H9 (cell line): ENCODE data around the gene THTPA. TPM values are rescaled to one million over a fixed set of nuclear protein-coding genes. Genes with fewer than 3 reads are reported as not detected.

ENCODE experiments used
- DNase-seq: peaks from one replicate; pipeline ENCODE4 v3.0.0-alpha.2; 2017
- H2AFZ ChIP-seq: one replicate; pipeline ENCODE4 v1.6.1; 2013; ENCODE audit warnings: mild to moderate bottlenecking, low read length, control low read depth, moderate library complexity
- H2AK5ac ChIP-seq: 2 replicates; pipeline ENCODE4 v1.6.1; 2013; ENCODE audit warnings: low read length, control low read depth, mixed read lengths; ENCODE audit not compliant: insufficient read length
- H2BK120ac ChIP-seq: one replicate; pipeline ENCODE4 v1.6.1; 2013; ENCODE audit warnings: low read depth, mild to moderate bottlenecking, low read length, control low read depth, inconsistent platforms; ENCODE audit not compliant: poor library complexity, severe bottlenecking
- H2BK12ac ChIP-seq: 2 replicates; pipeline ENCODE4 v1.6.1; 2013; ENCODE audit warnings: low read length, control low read depth, mixed read lengths, low read depth; ENCODE audit not compliant: insufficient read length
- H2BK15ac ChIP-seq: 2 replicates; pipeline ENCODE4 v1.6.1; 2013; ENCODE audit warnings: low read depth, low read length, control low read depth
- H2BK20ac ChIP-seq: one replicate; pipeline ENCODE4 v1.6.1; 2013; ENCODE audit warnings: low read depth, mild to moderate bottlenecking, low read length, control low read depth, inconsistent platforms; ENCODE audit not compliant: poor library complexity, severe bottlenecking
- H2BK5ac ChIP-seq: 2 replicates; pipeline ENCODE4 v1.6.1; 2013; ENCODE audit warnings: low read length, control low read depth, mixed read lengths; ENCODE audit not compliant: insufficient read length
- H3K14ac ChIP-seq: 2 replicates; pipeline ENCODE4 v1.6.1; 2013; ENCODE audit warnings: low read length, control low read depth; ENCODE audit not compliant: insufficient read depth
- H3K18ac ChIP-seq: 2 replicates; pipeline ENCODE4 v1.6.1; 2013; ENCODE audit warnings: low read depth, mild to moderate bottlenecking, mixed read lengths, low read length, control low read depth; ENCODE audit not compliant: insufficient read length
- H3K23ac ChIP-seq: 2 replicates; pipeline ENCODE4 v1.6.1; 2013; ENCODE audit warnings: low read length, control low read depth, mixed read lengths, low read depth; ENCODE audit not compliant: insufficient read length
- H3K23me2 ChIP-seq: 2 replicates; pipeline ENCODE4 v1.6.1; 2013; ENCODE audit warnings: low read depth, mild to moderate bottlenecking, mixed read lengths, low read length, control low read depth; ENCODE audit not compliant: insufficient read length, poor library complexity, severe bottlenecking
- H3K27ac ChIP-seq: 2 replicates; pipeline ENCODE4 v1.5.1; 2013; ENCODE audit warnings: low read length, control low read depth, mixed read lengths, low read depth; ENCODE audit not compliant: insufficient read length
- H3K27me3 ChIP-seq: 2 replicates; pipeline ENCODE4 v1.6.1; 2013; ENCODE audit warnings: low read length, control low read depth, inconsistent platforms; ENCODE audit not compliant: insufficient read depth
- H3K4ac ChIP-seq: 2 replicates; pipeline ENCODE4 v1.6.1; 2013; ENCODE audit warnings: low read depth, mild to moderate bottlenecking, control low read depth, inconsistent platforms, low read length, moderate library complexity
- H3K4me1 ChIP-seq: 2 replicates; pipeline ENCODE4 v1.6.1; 2013; ENCODE audit warnings: low read length, control low read depth, inconsistent platforms; ENCODE audit not compliant: insufficient read depth
- H3K4me2 ChIP-seq: 2 replicates; pipeline ENCODE4 v1.6.1; 2013; ENCODE audit warnings: low read length, control low read depth, mixed read lengths; ENCODE audit not compliant: insufficient read length, insufficient read depth
- H3K56ac ChIP-seq: 2 replicates; pipeline ENCODE4 v1.6.1; 2013; ENCODE audit warnings: low read depth, mild to moderate bottlenecking, mixed read lengths, low read length, control low read depth; ENCODE audit not compliant: insufficient read length
- H3K79me1 ChIP-seq: 2 replicates; pipeline ENCODE4 v1.6.1; 2013; ENCODE audit warnings: low read depth, mild to moderate bottlenecking, moderate library complexity, low read length, control low read depth, inconsistent platforms; ENCODE audit not compliant: insufficient read depth, poor library complexity, severe bottlenecking
- H3K79me2 ChIP-seq: 2 replicates; pipeline ENCODE4 v1.6.1; 2013; ENCODE audit warnings: low read length, control low read depth, inconsistent platforms; ENCODE audit not compliant: insufficient read depth
- H3K9ac ChIP-seq: 2 replicates; pipeline ENCODE4 v1.6.1; 2013; ENCODE audit warnings: low read length, control low read depth, mixed read lengths; ENCODE audit not compliant: insufficient read length; ENCODE audit errors: extremely low read depth
- H3K9me3 ChIP-seq: one replicate; pipeline ENCODE4 v1.6.1; 2013; ENCODE audit warnings: low read depth, low read length, inconsistent platforms; ENCODE audit not compliant: control insufficient read depth
- H3T11ph ChIP-seq: one replicate; pipeline ENCODE4 v1.6.1; 2013; ENCODE audit warnings: mild to moderate bottlenecking, low read length, control low read depth, inconsistent platforms
- H4K20me1 ChIP-seq: one replicate; pipeline ENCODE4 v1.6.1; 2013; ENCODE audit not compliant: control insufficient read depth, insufficient read length, insufficient read depth
- H4K5ac ChIP-seq: 2 replicates; pipeline ENCODE4 v1.6.1; 2013; ENCODE audit warnings: low read depth, mild to moderate bottlenecking, mixed read lengths, low read length, control low read depth; ENCODE audit not compliant: insufficient read length
- H4K8ac ChIP-seq: replicated peaks from 2 replicates; pipeline ENCODE4 v1.6.1; 2013; ENCODE audit warnings: low read length, control low read depth, mixed read lengths, low read depth; ENCODE audit not compliant: insufficient read length
- H4K91ac ChIP-seq: 2 replicates; pipeline ENCODE4 v1.6.1; 2013; ENCODE audit warnings: low read depth, mild to moderate bottlenecking, moderate library complexity, mixed read lengths, low read length, control low read depth; ENCODE audit not compliant: insufficient read length
- H3K27ac Mint-ChIP-seq, 3 experiments: 2 replicates in 2 of 3; 3 replicates in 1 of 3; pipeline ENCODE4 v1.8.0; 2020 to 2021; ENCODE audit warnings: mixed read lengths in 3 of 3, mild to moderate bottlenecking in 1 of 3, moderate library complexity in 1 of 3
- H3K27me3 Mint-ChIP-seq: 2 replicates; pipeline ENCODE4 v1.8.0; 2021; ENCODE audit warnings: low read depth, mild to moderate bottlenecking, moderate library complexity, mixed read lengths
- H3K36me3 Mint-ChIP-seq, 3 experiments: 2 replicates in 2 of 3; 3 replicates in 1 of 3; pipeline ENCODE4 v1.8.0; 2020 to 2021; ENCODE audit warnings: low read depth in 3 of 3, mixed read lengths in 3 of 3; ENCODE audit not compliant: insufficient read depth in 1 of 3
- H3K4me1 Mint-ChIP-seq, 2 experiments: 2 replicates each; pipeline ENCODE4 v1.8.0; 2020; ENCODE audit warnings: mixed read lengths in 2 of 2
- H3K4me3 Mint-ChIP-seq, 2 experiments: 2 replicates in 1 of 2; 3 replicates in 1 of 2; pipeline ENCODE4 v1.8.0; 2020 to 2021; ENCODE audit warnings: mild to moderate bottlenecking in 2 of 2, mixed read lengths in 2 of 2, moderate library complexity in 1 of 2
- H3K9me3 Mint-ChIP-seq, 2 experiments: 2 replicates in 1 of 2; 3 replicates in 1 of 2; pipeline ENCODE4 v1.8.0; 2020; ENCODE audit warnings: mild to moderate bottlenecking in 2 of 2, mixed read lengths in 2 of 2, moderate library complexity in 1 of 2
- WGBS: extraction: QIAGEN DNeasy Blood & Tissue Kit; methylation state at CpG from one replicate; pipeline ENCODE4 v1.1.7; 2013; ENCODE audit warnings: missing lambda C conversion rate, low lambda C conversion rate, mixed read lengths; ENCODE audit not compliant: insufficient read length; ENCODE audit errors: extremely low coverage; 5-methylcytosine and 5-hydroxymethylcytosine counted together
- total RNA-seq: library from RNA; stranded (reverse); gene quantifications from 2 replicates; pipeline ENCODE4 v1.2.1, GENCODE V29; 2021
- TF ChIP-seq, protein P1 (sequence below): fragments of 200-600 bp; sonication (generic); conservative IDR thresholded peaks from 3 replicates; pipeline ENCODE4 v1.8.0; 2021; ENCODE audit warnings: antibody characterized with exemption, mild to moderate bottlenecking

Gene THTPA
- total RNA-seq, 1 experiment from 2014 or later: 15.6 TPM

GRCh38 chr14:23578560-23579310 lies 22.7 kb downstream of the THTPA start, which contains the start of gene JPH4:
TSS of gene JPH4 (minus strand) at chr14:23578790. CDS start at chr14:23577453, 1,337 bp downstream.
- Histone ChIP-seq H3K79me1 (no peaks in the 10 kb centered on the region), H3K9me3 (no peaks in the 10 kb centered on the region), H3K23ac (no peak within 1 kb of the TSS), H2AK5ac (no peak within 1 kb of the TSS), H2BK5ac (no peak within 1 kb of the TSS), H3K27me3 (peaks cover 7% of the 10 kb centered on the region; the same call in 1 of the 2 replicates), H4K20me1 (no peaks in the 10 kb centered on the region), H2BK12ac (no peak within 1 kb of the TSS), H3K14ac (no peak within 1 kb of the TSS), H3K9ac (no peak within 1 kb of the TSS), H3K27ac (no peak within 1 kb of the TSS), H2BK120ac (no peak within 1 kb of the TSS), H3K4ac (no peak within 1 kb of the TSS), H2BK15ac (no peak within 1 kb of the TSS), H3K56ac (no peak within 1 kb of the TSS), H2BK20ac (no peak within 1 kb of the TSS), H4K5ac (no peak within 1 kb of the TSS), H3K4me1 (peaks cover 3% of the 10 kb centered on the region; the same call in 1 of the 2 replicates), H4K8ac (no peak within 1 kb of the TSS), H3T11ph (no peak within 1 kb of the TSS), H4K91ac (no peak within 1 kb of the TSS), H3K23me2 (peaks cover 33% of the 10 kb centered on the region), H2AFZ (no peak within 1 kb of the TSS), H3K79me2 (no peaks in the 10 kb centered on the region), H3K18ac (no peak within 1 kb of the TSS), H3K4me2 (peak within 1 kb of the TSS; percentile 88)
- peak within 1 kb of the TSS in 2 of 3 experiments; percentile 88 to 92; a peak in 5 of 7 replicates for H3K27ac Mint-ChIP-seq
- peaks cover 0 to 16% (median 9%) of the 10 kb centered on the region in 3 experiments; a peak in 5 of 7 replicates for H3K36me3 Mint-ChIP-seq
- no CpG with 5 or more reads among the region's 18 CpGs for WGBS
- peaks cover 66% of the 10 kb centered on the region for H3K27me3 Mint-ChIP-seq
- H3K9me3 Mint-ChIP-seq: no peaks in the 10 kb centered on the region; a peak in 1 of 5 replicates
- H3K4me1 Mint-ChIP-seq: peaks cover 17 to 37% of the 10 kb centered on the region in 2 experiments
- H3K4me3 Mint-ChIP-seq: peak within 1 kb of the TSS; percentile 57 to 93
- peak; percentile 68 for DNase-seq
- TF ChIP-seq, protein P1, sequence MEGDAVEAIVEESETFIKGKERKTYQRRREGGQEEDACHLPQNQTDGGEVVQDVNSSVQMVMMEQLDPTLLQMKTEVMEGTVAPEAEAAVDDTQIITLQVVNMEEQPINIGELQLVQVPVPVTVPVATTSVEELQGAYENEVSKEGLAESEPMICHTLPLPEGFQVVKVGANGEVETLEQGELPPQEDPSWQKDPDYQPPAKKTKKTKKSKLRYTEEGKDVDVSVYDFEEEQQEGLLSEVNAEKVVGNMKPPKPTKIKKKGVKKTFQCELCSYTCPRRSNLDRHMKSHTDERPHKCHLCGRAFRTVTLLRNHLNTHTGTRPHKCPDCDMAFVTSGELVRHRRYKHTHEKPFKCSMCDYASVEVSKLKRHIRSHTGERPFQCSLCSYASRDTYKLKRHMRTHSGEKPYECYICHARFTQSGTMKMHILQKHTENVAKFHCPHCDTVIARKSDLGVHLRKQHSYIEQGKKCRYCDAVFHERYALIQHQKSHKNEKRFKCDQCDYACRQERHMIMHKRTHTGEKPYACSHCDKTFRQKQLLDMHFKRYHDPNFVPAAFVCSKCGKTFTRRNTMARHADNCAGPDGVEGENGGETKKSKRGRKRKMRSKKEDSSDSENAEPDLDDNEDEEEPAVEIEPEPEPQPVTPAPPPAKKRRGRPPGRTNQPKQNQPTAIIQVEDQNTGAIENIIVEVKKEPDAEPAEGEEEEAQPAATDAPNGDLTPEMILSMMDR: no peak
